SK-MEL-5 (cell line): ENCODE measurements around the gene DMAC1. TPM values are rescaled to one million over a fixed set of nuclear protein-coding genes. Genes with fewer than 3 reads are reported as not detected.

Experiments used
- DNase-seq: peaks from one replicate; pipeline ENCODE4 v3.0.0-alpha.2; 2016; ENCODE audit warnings: low read depth, low spot score
- in situ Hi-C: cut with HindIII; loops from 2 replicates; pipeline ENCODE4 v1.10.0; 2016; ENCODE audit warnings: low sequenced_read_pairs, high pct_unique_total_duplicates, low pct_unique_long_range_greater_than_20kb
- polyA plus RNA-seq, 2 experiments: library from polyadenylated mRNA; depleted of rRNA; stranded (reverse); fragments of >200 nt; gene quantifications; 2 replicates each; pipeline ENCODE4 v1.2.3, GENCODE V29; 2015
- total RNA-seq: library from RNA; depleted of rRNA; stranded (reverse); fragments of >200 nt; shearing (Covaris generic); gene quantifications from 2 replicates; pipeline ENCODE4 v1.2.3, GENCODE V29; 2014; rRNA removed

DMAC1 gene, protein sequence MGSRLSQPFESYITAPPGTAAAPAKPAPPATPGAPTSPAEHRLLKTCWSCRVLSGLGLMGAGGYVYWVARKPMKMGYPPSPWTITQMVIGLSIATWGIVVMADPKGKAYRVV
- total RNA-seq: 19.3 and 23.3 TPM in 2 replicates
- 12.0 and 25.6 TPM in 2 replicates for polyA plus RNA-seq (2015; cell fraction: cytosol; rRNA removed)
- polyA plus RNA-seq (2015; cell fraction: nucleus; rRNA removed): 12.5 and 14.3 TPM in 2 replicates

DNA sequence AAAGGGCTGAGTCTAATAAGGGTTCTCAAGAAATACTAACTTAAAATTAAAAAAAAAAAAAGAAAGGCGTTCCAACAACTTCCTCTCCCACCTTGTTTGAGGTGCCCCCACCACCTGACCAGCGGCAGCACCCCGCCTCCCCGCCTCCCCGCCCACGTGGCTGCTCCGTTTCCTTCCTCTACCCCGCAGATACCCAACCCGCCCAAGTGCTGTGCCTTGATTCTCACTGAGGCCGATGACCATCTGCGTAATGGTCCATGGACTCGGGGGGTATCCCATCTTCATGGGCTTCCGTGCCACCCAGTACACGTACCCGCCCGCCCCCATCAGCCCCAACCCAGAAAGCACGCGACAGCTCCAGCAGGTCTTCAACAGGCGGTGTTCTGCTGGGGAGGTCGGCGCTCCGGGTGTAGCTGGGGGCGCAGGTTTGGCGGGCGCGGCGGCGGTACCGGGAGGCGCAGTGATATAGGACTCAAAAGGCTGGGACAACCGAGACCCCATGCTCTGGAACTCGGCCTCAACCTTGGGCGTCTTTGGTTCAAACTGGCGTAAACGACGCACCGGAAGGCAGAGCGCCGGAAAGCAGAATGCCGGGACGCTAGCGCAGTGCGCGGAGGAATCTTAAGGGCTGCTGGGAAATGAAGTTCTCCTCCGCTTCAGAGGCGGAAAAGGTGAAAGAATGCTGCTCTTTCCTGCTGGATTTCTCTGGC is at the start of gene DMAC1:
TSS of gene DMAC1 (minus strand) at position 545 of the 710 bp plus-strand sequence. CDS start at position 501, 44 bp downstream.
- DNase-seq: peak; percentile 87
- in situ Hi-C loops: no loop called here

DNA sequence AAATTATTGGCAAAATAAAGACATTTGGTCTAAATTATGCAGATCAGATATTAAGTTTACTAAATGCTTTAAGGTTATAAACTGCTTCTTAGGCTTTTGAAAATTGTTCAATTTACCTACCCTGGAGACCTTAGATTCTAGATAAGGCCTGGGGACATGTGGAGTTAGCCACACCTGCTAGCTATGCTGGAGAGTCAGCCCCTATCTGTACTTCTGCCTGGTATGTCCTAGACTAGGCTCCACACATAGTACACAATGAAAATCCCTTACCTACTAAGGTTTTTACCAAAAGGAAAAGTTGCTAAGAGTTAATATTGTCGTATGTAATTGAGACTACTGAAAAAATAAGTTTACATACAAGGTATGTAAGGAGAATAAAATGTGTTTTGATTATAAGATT is 49.8 kb upstream of the DMAC1 start:
- in situ Hi-C loops: no loop called here
- DNase-seq: no peak

DNA sequence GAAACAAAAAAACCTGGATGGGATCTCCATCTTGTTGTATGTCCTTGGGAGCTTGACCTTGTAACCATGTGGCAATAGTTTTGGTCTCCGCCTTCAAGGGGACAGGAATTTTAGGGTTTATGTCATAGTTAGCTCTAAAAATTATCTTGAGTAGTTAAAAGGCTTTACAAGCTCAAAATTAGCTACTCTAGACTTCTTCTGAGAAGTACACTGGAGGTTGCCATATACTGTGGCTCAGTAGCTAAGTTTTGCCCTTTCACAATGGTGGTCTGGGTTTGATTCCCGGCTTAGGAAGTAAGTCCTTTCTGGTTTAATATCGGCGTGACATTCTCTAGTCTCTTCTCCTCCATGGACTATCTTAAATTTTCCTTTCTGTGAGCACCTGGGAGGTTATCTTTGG is 48.9 kb upstream of the DMAC1 start:
- in situ Hi-C loops: no loop called here

DNA sequence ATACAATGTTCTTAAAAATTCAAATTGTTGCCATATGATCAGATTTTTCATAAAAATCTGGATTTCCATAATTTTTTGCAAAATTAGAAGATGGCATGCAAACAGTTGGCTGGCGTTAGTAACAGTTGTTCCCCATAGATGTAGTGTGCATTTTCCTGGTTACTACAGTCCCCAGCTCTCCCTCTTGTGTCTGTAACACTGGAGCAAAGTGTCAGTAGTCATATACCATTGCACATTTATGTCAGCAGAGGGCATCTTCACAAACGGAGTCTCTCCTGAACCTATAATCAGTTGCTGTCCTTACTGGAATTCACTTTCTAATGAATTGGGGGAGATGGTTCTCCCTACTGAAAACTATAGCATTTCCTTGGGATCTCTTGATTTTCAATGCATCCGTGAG is 44.7 kb upstream of the DMAC1 start:
- in situ Hi-C loops: no loop called here
- DNase-seq: peak; percentile 61

More for the DNA sequence above, 48.9 kb upstream of the DMAC1 start:
- DNase-seq: no peak

DNA sequence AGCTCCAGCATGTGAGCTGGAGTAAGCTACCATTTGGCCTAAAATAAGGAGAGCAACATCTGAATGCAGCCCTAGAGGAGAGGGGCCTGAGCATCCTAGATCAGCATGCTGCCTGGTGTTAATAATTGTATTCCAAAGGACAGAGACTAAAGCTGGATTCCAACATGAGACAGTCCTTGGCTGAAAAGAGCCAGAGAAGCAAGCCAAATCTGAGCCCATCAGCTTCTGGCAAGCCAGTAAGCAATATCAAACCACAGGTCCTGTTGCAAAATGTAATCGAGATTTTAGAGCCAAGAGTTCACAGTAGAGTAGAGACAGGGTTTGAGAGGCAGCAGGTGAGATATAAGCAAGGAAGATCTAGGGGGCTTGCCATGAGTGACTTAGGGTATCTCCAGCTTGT is 42.3 kb upstream of the DMAC1 start:
- in situ Hi-C loops: no loop called here
- DNase-seq: no peak

DNA sequence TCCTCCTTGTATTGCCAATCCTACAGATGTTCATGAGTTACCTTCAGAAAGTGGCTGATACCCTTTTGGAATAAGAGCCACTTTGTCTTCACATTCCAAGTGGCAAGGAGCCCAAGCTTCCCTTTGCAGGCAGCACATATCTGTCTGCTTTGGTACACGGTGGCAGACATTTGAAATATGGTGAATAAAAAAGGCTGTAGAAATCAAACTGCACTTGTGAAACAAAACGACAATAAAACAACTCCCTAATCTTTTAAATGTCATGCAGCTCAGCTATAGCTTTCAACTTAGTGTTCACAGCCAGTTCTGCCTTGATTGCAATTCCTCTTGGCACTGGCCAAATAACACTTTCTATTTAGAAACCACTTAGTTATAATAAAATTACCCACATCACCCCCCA is 35.0 kb upstream of the DMAC1 start:
- no peak for DNase-seq
- in situ Hi-C loops: no loop called here

DNA sequence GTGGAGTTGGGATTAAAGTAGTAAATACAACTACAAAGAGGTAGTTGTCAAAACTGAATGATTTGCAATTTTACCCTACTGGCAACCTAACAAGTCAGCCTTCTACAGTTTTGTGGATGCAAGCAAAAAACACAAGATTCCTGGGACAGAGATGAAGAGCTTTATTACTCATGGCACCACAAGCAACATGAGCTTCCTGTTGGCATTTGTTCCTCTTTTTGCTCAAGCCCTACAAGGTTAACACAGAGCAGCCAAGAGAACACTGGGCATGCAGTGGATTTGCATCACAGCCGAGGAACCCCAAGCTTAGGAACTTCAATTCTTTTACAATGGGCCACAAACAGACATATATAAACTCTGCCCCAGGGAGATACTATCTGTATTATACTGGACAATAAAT is 28.8 kb upstream of the DMAC1 start:
- in situ Hi-C loops: no loop called here
- no peak for DNase-seq

DNA sequence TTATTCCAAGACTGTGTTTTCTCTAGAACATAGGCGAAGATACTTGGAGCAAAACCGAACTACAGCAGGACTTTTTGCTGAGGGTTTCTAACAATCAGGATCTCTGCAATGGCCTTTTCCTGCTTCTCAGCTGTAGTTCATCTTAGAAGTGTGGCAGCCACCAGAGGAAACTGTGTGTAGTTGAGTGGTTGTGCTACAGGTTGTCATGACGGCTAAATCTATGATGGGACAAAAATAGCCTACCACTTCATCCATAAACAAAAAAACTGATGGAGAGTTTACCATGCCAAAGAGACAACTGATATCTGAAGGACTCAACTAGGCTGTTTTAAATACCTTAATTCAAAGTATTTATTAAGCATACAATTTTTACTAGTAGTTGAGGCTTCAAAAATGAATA is 28.2 kb upstream of the DMAC1 start:
- peak; percentile 5 for DNase-seq
- in situ Hi-C loops: no loop called here

DNA sequence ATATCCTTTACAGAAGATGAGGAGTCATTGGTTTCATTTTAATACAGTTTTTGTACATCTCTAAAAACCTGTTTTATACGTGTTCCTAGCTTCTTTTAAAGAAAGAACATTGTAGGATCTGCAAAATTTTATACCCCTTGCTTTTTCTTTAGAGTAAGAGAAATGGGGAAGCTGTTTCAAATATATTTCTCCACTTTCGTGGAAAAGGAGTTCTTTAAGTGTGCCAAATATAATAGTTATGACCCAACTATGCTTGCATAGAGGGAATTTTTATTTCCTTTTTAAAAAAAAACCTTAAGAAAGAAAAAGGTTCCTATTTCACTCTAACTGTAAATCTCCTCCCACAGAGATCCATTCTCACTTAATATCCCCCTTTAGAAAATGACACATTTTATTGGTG is 27.5 kb upstream of the DMAC1 start:
- DNase-seq: no peak
- in situ Hi-C loops: no loop called here

DNA sequence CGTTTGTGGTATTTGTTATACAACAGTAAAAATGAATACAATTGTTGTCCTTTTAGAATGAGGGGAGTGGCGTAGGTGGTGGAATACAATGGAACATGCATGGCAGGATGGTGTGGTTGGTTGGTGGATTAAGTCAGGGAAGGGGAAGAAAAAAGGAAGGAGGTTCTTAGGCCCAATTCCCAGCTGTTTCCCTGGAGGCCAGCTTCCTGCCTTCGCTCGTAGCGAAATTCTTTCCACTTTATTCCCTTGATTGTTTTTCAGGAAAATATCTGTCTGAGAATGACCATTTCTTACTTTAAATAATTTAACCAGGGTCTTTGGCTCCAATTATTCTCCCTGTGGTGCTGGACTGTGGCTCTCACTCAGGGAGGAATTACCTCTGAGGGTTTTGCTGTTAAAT is 24.1 kb upstream of the DMAC1 start:
- in situ Hi-C loops: no loop called here
- no peak for DNase-seq

DNA sequence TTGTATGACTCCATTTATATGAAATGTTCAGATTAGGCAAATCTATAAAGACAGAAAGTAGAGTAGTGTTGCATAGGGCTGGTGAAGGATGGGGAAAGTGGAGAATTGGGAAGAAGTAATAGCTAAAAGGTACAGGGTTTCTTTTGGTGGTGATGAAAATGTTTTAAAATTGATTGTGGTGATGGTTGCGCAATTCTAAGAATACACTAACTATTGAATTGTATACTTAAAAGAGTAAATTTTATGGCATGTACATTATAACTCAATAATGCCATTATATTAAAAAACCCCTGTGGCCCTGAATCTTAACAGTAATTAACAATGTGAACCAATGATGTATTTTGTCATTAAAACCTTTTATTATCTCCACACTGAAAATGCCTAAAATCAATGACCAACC is 20.4 kb upstream of the DMAC1 start:
- no peak for DNase-seq
- in situ Hi-C loops: no loop called here

DNA sequence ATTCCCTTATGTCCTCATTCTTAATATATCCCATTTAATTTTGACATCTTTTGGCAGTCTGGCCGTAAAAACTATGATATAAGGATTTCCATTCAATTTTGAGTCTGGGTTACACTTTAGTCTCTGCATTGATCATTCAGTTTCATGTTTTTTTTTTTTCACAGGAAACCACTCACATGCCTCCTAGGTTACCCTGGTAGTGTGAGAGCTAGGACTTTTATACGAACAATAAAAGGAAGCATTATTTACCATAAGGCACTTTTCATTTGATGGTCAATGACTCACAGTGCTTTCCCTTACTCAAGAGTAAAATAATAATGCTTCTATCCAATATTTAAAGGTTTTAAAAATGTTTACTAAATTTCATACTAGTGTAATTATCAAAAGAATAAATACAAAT is 16.4 kb upstream of the DMAC1 start:
- peak; percentile 50 for DNase-seq
- in situ Hi-C loops: no loop called here

DNA sequence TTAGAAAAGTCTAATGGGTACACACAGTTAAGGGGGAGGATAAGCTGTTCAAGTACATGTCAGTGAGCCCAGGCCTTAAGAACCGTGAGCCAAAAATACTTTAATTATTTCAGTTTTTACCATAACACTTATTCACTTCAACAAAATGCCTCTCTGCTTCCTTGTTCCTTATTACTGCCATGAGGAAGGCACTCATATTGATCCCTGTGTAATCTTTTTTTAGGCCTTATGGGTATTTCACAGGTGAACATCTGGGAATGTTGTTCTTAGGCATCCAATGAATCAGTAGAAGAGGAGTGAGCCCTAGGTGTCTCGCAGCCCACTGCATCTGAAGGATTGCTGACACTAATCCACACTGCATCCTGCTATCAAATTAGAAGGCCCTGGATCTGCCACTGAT is 13.5 kb upstream of the DMAC1 start:
- DNase-seq: no peak
- in situ Hi-C loops: no loop called here

DNA sequence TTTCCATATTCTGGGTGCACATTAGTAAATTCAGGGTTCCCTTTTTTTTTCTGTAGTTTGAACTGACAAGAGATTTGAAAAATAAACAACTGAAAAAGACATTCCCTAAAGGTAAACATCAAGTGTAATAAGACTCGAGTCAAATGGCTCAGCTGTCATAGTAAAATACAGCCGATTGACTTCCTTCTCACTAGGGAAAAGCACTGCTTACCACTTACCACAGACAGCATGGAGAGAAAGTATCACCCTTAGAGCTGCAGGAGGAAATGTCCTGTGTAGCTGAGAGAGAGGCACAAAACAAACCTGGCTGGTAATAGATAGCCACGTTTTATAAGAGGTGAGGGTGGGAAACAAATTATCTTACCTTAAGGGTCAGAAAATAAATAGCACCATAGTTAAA is 12.1 kb upstream of the DMAC1 start:
- DNase-seq: no peak
- in situ Hi-C loops: no loop called here

DNA sequence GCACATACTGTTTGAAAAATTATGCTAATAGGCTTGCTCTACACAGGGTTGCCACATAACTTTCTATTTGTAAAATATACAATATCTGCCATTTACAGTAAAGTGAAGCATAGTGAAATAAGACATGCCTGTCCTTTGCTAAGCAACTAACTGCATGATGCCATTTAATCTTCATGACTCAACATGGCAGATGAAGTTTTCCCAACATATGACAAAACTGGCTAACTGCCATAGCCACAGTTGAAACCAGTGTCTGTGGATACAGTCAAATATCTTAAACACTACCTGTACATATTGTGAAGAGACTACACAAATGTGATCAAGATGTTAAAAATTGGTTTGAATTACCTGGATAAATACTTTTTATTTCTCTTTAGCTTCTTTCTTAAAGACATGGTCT is 3.1 kb upstream of the DMAC1 start:
- DNase-seq: no peak

DNA sequence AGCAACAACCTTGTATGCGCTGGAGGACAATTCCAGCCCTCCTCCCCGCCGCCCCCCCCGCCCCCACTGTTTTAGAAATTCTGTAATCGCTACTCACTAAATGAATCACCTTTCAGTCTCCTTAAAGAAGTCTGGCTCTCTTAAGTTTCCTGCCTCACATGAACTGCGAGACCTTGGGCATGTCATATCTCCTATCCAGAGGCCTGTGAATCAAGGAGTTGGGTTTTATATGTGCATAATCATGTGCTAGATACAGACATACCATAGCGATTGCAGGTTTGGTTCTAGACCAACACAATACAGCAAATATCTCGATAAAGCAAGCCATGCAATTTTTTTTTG is 337 bp upstream of the DMAC1 start:
- no peak for DNase-seq

More for the DNA sequence above, 3.1 kb upstream of the DMAC1 start:
- in situ Hi-C loops: no loop called here

DNA sequence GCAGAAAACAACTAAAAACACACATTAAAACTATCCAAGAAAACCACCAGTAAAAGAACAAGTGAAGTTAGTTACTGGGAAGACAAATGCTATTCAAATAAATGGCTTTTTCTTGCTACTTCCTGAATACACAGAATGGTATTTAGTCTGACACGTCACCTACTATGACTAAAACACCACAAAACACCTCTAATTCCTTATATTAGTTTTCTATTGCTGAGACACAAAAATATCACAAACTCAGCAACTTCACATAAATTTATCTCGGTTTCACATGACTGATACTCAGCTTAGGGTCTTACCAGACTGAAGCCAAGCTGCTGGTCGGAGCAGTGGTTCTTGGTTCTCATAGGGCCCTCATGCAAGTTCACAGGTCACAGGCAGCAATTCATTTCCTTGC is 5.4 kb downstream of the DMAC1 start:
- in situ Hi-C loops: no loop called here
- DNase-seq: no peak

More for the DNA sequence above, 337 bp upstream of the DMAC1 start:
- in situ Hi-C loops: no loop called here

DNA sequence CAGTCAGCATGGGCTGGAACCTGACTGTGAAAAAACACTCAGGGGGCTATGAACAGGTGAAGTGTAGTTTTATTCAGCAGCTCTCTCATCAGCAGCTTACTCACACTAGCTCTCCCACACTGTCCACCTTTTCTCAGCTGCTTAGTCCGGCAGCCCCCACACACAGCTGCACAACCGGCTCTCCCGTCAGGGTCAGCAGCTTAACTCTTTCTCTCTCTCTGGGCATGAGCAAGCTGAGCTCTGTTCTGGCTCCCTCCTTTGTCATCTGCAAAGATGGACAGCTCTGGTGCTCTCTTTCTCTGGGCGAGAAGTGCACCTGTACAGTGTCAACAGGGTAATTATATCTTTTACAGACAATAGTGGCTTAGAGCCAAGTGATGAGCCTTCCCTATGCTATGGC is 8.2 kb downstream of the DMAC1 start:
- in situ Hi-C loops: no loop called here
- DNase-seq: no peak

DNA sequence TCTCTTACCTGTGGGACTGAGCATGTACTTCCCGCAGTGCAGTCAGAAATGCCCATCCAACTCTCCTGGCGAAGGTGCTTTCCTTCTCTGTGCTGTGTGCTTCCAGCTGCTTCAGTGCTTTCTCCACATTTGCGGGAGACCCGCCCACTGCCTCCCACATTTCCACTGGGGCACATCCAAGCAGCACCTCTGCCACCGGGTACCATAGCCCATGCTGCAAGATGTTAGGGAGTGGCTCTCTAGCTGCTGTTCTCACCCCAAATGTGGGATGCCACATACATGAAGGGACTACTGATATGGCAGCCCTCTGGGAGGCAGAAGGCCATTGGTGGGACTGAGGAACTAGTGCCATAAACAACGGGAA is 8.8 kb downstream of the DMAC1 start:
- no peak for DNase-seq
- in situ Hi-C loops: no loop called here
